Brain microvascular endothelial cell (primary cell): ENCODE measurements around the gene IGFL2.

Source experiments
- DNase-seq: peaks from one replicate; pipeline ENCODE4 v3.0.0-alpha.2; 2020
- H3K27ac ChIP-seq: fragments of 250-450 bp; sonication (Bioruptor Pico); 2 replicates; pipeline ENCODE4 v1.5.1; 2020; ENCODE audit warnings: mild to moderate bottlenecking, moderate library complexity
- H3K27me3 ChIP-seq: fragments of 250-450 bp; sonication (Bioruptor Pico); replicated peaks from 2 replicates; pipeline ENCODE4 v1.5.1; 2020; ENCODE audit warnings: mild to moderate bottlenecking
- H3K36me3 ChIP-seq: fragments of 250-450 bp; sonication (Bioruptor Pico); replicated peaks from 2 replicates; pipeline ENCODE4 v1.5.1; 2020; ENCODE audit warnings: mild to moderate bottlenecking
- H3K4me3 ChIP-seq: 2 replicates; pipeline ENCODE4 v1.5.1; 2011; ENCODE audit warnings: low read depth, mild to moderate bottlenecking, control low read depth, low read length, moderate library complexity
- CTCF ChIP-seq: IDR thresholded peaks from 2 replicates; pipeline ENCODE4 v1.5.1; 2011; ENCODE audit warnings: low read depth, mild to moderate bottlenecking, moderate library complexity, low read length, control low read depth, inconsistent platforms; ENCODE audit errors: missing control alignments
- in situ Hi-C: cut with HindIII; loops from 2 replicates; pipeline ENCODE4 v1.10.0; 2017; ENCODE audit warnings: low sequenced_read_pairs, low pct_ligation_motif_present

Gene IGFL2

GRCh38 chr19:46162731-46163130 is 14.7 kb downstream of the IGFL2 start:
- TF ChIP-seq CTCF: no peak
- Histone ChIP-seq H3K27ac (no peak overlapping the region), H3K27me3 (no peaks in the 10 kb centered on the region), H3K36me3 (no peaks in the 10 kb centered on the region), H3K4me3 (no peak overlapping the region)
- DNase-seq: no peak
- in situ Hi-C loops: no loop called here

GRCh38 chr19:46173886-46174480 is 25.9 kb downstream of the IGFL2 start:
- no peaks in the 10 kb centered on the region for H3K27me3 ChIP-seq
- H3K36me3 ChIP-seq: no peaks in the 10 kb centered on the region
- no peak for TF ChIP-seq CTCF
- DNase-seq: no peak
- H3K4me3 ChIP-seq: no peak overlapping the region
- H3K27ac ChIP-seq: no peak overlapping the region
- in situ Hi-C loops: no loop called here

GRCh38 chr19:46176116-46176860 is 28.2 kb downstream of the IGFL2 start:
- no peaks in the 10 kb centered on the region for H3K27me3 ChIP-seq
- DNase-seq: no peak
- no peak for TF ChIP-seq CTCF
- H3K36me3 ChIP-seq: no peaks in the 10 kb centered on the region
- no peak overlapping the region for H3K27ac ChIP-seq
- in situ Hi-C loops: no loop called here
- H3K4me3 ChIP-seq: no peak overlapping the region

- H3K27me3 ChIP-seq: peaks cover 2% of the 10 kb centered on the region
- H3K27ac ChIP-seq: no peak overlapping the region
- no peak for TF ChIP-seq CTCF
- no peak overlapping the region for H3K4me3 ChIP-seq
- in situ Hi-C loops: no loop called here
- H3K36me3 ChIP-seq: no peaks in the 10 kb centered on the region
- no peak for DNase-seq
Observed at GRCh38 chr19:46179076-46179759, 31.2 kb downstream of the IGFL2 start.

- in situ Hi-C loops: no loop called here
- H3K36me3 ChIP-seq: no peaks in the 10 kb centered on the region
- no peak overlapping the region for H3K27ac ChIP-seq
- TF ChIP-seq CTCF: no peak
- peaks cover 2% of the 10 kb centered on the region for H3K27me3 ChIP-seq
- no peak overlapping the region for H3K4me3 ChIP-seq
- DNase-seq: peak; percentile 26
Observed at GRCh38 chr19:46180701-46181387, 32.8 kb downstream of the IGFL2 start.
